LNCAP (cell line): ENCODE data around the gene CPM.

ENCODE experiments used
- TF ChIP-seq, protein P1 (sequence below): fragments of 450-650 bp; IDR thresholded peaks from 2 replicates; pipeline ENCODE4 v1.5.1; 2017; ENCODE audit warnings: mild to moderate bottlenecking

CPM gene

GRCh38 chr12:68838046-68838886 is 94.7 kb downstream of the CPM start:
- TF ChIP-seq, protein P1, sequence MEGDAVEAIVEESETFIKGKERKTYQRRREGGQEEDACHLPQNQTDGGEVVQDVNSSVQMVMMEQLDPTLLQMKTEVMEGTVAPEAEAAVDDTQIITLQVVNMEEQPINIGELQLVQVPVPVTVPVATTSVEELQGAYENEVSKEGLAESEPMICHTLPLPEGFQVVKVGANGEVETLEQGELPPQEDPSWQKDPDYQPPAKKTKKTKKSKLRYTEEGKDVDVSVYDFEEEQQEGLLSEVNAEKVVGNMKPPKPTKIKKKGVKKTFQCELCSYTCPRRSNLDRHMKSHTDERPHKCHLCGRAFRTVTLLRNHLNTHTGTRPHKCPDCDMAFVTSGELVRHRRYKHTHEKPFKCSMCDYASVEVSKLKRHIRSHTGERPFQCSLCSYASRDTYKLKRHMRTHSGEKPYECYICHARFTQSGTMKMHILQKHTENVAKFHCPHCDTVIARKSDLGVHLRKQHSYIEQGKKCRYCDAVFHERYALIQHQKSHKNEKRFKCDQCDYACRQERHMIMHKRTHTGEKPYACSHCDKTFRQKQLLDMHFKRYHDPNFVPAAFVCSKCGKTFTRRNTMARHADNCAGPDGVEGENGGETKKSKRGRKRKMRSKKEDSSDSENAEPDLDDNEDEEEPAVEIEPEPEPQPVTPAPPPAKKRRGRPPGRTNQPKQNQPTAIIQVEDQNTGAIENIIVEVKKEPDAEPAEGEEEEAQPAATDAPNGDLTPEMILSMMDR: no peak

DNA sequence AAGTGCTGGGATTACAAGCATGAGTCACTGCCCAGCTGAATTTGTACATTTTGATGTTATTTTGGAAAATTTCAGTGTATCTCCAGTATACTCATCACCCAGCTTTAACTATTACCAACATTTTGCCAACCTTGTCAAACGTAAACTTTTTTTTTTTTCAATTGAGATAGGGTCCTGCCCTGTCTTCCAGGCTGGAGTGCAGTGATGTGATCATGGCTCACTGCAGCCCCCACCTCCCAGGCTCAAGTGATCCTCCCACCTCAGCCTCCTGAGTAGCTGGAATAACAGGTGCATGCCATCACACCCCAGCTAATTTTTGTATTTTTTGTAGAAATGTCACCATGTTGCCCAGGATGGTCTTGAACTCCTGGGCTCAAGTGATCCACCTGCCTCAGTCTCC is 95.8 kb downstream of the CPM start:
- TF ChIP-seq, protein P1: no peak

GRCh38 chr12:68835333-68835908 is 97.5 kb downstream of the CPM start:
- TF ChIP-seq, protein P1: no peak

GRCh38 chr12:68833508-68833907 is 99.5 kb downstream of the CPM start:
- TF ChIP-seq, protein P1: no peak

DNA sequence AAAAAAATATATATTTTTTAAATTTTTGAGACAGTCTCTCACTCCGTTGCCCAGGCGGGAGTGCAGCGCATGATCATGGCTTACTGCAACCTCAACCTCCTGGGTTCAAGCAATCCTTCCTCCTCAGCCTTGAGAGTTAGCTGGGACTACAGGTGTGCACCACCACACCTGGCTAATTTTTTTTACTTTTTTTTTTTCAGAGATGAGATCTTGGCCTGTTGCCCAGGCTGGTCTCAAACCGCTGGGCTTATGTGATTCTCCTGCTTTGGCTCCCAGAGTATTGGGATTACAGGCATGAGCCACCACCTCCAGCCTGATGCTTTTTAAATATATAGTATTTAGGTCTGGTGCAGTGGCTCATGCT is 100.5 kb downstream of the CPM start:
- TF ChIP-seq, protein P1: no peak

GRCh38 chr12:68831751-68832503 is 101.0 kb downstream of the CPM start:
- TF ChIP-seq, protein P1: no peak

DNA sequence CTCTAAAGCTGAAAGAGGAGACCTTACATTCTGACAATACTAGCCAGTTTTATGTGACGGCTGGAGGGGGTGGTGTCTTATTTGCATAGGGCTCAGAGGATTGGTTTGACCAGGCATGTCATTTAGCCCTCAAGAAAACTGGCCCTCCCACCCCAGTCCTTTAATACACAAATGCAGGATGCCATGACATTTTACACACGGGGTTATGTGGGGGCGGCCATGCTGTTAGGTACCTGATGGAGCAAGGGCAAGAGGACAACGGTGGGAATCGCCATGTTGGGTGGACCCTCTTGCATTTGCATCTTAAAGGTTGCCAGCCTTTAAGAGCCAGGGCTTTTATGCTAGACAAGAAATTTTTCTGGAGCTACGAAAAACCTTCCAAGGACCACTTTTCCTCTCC is 101.7 kb downstream of the CPM start:
- TF ChIP-seq, protein P1: no peak
